ENCODE data around the gene CBY2. TPM values are rescaled to one million over a fixed set of nuclear protein-coding genes. Genes with fewer than 3 reads are reported as not detected.
A peak's percentile ranks its signal among the peaks of the same experiment; 100 is the strongest.
"Not testable (repeated sequence)": the region's sequence is repeated elsewhere in the genome, so short reads cannot be mapped to it uniquely, and the experiment has no call there.

Gene CBY2
- polyA plus RNA-seq, 1 donor from 2014 or later = not detected

DNA sequence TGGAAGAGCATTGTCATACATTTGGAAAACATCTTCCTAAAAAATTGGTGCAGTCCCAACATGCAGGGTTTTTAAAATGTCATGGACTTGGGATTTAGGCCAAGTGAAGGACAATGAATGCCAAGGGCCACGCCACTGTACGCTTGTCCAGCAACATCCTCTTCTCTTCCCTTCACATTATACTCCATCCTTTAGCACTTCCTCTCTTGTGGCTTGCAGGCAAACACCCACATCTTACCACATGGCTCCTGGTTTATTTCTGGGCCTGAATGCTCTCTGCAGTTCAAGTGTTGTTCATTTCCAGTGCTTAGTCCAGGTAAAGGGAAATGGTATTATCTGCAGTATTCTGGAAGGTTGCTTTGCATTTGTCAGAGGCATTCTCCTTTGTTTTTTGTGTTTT lies 45.0 kb downstream of the CBY2 start:
- no peak overlapping the region for H3K4me3 Mint-ChIP-seq
- H3K36me3 Mint-ChIP-seq = no peaks in the 10 kb centered on the region
- H3K27ac Mint-ChIP-seq = no peak overlapping the region
- peaks cover 0 to 2% (median 0%) of the 10 kb centered on the region in 3 donors for H3K9me3 Mint-ChIP-seq
- H3K27me3 Mint-ChIP-seq = no peaks in the 10 kb centered on the region
- no peaks in the 10 kb centered on the region for H3K4me1 Mint-ChIP-seq

DNA sequence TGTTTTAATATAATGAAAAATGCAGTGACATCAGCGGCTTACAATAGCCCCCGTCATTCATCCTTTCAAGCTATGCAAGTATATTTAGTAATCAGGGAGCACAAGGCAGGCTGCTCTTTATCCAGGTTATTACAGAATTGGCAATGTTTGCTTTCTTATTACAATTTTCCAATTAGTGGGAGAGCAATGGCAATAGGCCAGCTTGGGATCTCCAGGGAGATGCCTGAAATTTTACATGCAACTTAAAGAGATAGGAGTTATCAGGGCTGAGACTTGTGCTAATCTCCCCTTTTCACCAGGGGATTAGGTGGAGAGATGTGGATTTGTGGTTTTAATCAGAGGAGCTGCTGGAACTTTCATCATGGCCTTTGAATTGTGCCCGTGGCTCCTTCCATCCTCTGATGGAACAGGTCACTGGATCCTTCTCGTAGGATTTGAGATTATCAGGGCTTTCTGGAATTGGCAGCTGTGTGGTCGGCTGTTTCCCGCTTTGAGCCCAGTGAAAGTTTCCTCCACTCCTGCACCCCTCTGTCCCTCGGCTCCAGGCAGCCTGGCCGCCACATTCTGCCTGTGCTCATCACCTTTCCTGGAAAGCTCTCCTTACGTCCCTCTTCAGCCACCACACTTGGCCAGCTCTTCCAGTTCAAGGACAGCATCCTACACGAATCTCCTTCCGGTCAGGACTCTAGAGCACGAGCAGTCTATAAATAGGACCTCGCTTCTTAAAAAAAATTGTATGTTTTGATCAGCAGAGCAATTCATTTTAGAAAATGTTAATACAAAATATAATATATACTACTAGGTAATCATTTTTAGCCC lies 47.0 kb downstream of the CBY2 start:
- peaks cover 0 to 4% (median 0%) of the 10 kb centered on the region in 3 donors for H3K9me3 Mint-ChIP-seq
- no peaks in the 10 kb centered on the region for H3K36me3 Mint-ChIP-seq
- H3K4me3 Mint-ChIP-seq = no peak overlapping the region
- no peak overlapping the region for H3K27ac Mint-ChIP-seq
- no peaks in the 10 kb centered on the region for H3K4me1 Mint-ChIP-seq
- H3K27me3 Mint-ChIP-seq = no peaks in the 10 kb centered on the region

- no peak overlapping the region for H3K4me3 Mint-ChIP-seq
- H3K36me3 Mint-ChIP-seq = no peaks in the 10 kb centered on the region
- H3K9me3 Mint-ChIP-seq = peaks cover 0 to 2% (median 0%) of the 10 kb centered on the region in 3 donors
- no peaks in the 10 kb centered on the region for H3K27me3 Mint-ChIP-seq
- no peaks in the 10 kb centered on the region for H3K4me1 Mint-ChIP-seq
- H3K27ac Mint-ChIP-seq = no peak overlapping the region
Measured at GRCh38 chr13:45750566-45750965, 48.4 kb downstream of the CBY2 start.

DNA sequence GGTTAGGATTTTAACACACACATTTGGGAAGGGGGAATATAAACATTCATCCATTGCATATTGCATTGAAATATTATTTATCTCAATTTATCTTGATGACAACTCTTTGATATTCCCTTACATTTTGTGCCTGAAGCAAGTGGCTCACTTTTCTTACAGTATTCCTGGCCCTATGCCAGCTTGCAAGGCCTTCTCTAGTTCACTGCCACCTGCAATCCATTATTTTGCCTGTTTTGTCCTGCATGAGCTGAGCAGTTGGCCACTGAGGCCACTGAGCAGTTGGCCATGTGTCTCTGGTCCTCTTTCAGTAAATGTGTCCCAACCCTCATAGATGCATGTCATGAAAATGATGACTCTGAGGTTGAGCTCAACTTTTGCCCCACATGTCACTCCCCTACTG lies 49.8 kb downstream of the CBY2 start:
- Mint-ChIP-seq H3K36me3 (no peaks in the 10 kb centered on the region), H3K4me1 (no peaks in the 10 kb centered on the region), H3K9me3 (peaks cover 0 to 2% (median 0%) of the 10 kb centered on the region in 3 donors), H3K4me3 (no peak overlapping the region), H3K27me3 (no peaks in the 10 kb centered on the region), H3K27ac (no peak overlapping the region)

DNA sequence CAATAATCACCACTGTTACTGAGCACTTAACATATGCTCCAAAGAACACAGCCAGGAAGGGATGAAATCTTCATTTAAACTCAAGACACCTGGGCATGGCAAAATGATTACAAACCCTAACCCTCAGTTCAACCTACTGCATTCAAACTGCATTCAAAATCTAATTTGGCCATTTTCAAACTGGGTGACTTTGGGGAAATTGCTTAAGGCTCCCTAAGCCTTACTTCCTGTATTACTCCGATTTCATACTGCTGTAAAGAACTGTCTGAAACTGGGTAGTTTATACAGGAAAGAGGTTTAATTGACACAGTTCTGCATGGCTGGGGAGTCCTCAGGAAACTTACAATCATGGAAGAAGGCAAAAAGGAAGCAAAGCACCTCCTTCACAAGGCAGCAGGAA lies 50.4 kb downstream of the CBY2 start:
- no peaks in the 10 kb centered on the region for H3K4me1 Mint-ChIP-seq
- H3K4me3 Mint-ChIP-seq = no peak overlapping the region

GRCh38 chr13:45756498-45756897 lies 54.4 kb downstream of the CBY2 start:
- H3K27me3 Mint-ChIP-seq, H3K36me3 Mint-ChIP-seq, H3K4me3 Mint-ChIP-seq, H3K9me3 Mint-ChIP-seq, H3K4me1 Mint-ChIP-seq: not testable (repeated sequence)
- H3K27ac Mint-ChIP-seq = peak overlapping the region in 1 of 3 donors; percentile 20

More for the DNA sequence above, 50.4 kb downstream of the CBY2 start:
- Mint-ChIP-seq H3K9me3 (peaks cover under 1 to 2% (median 2%) of the 10 kb centered on the region in 3 donors), H3K36me3 (no peaks in the 10 kb centered on the region), H3K27ac (no peak overlapping the region), H3K27me3 (no peaks in the 10 kb centered on the region)

- not testable (repeated sequence) for H3K36me3 Mint-ChIP-seq, H3K4me1 Mint-ChIP-seq, H3K4me3 Mint-ChIP-seq, H3K27me3 Mint-ChIP-seq, H3K27ac Mint-ChIP-seq, H3K9me3 Mint-ChIP-seq
Measured at GRCh38 chr13:45757589-45757988, 55.5 kb downstream of the CBY2 start.

DNA sequence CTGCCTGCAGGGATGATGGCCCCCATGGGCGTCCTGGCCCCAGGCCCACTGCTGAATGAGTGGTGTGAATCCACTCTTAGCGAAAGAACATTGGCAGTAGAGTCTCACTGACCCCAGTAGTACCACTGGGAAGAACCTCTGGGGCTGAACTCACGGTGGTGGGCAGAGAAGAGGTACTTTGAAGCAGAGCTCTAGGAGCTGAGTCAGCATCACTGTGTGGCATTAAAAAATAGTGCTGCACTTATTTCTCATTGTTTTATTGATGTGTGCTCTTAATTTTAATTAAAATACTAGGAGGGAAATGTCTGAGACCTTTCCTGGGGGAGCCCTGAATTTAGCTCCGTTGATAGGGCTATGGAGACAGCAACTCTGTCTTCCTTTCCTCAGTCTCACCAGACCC lies 61.3 kb downstream of the CBY2 start:
- H3K9me3 Mint-ChIP-seq = peaks cover 0 to 3% (median 2%) of the 10 kb centered on the region in 3 donors
- H3K4me1 Mint-ChIP-seq = peaks cover 0 to 2% (median 0%) of the 10 kb centered on the region in 3 donors
- peaks cover 9% of the 10 kb centered on the region for H3K27me3 Mint-ChIP-seq
- no peak overlapping the region for H3K4me3 Mint-ChIP-seq
- no peak overlapping the region for H3K27ac Mint-ChIP-seq
- H3K36me3 Mint-ChIP-seq = no peaks in the 10 kb centered on the region

Other genes starting within 250 kb of the CBY2 start
- 29.6 TPM for gene COG3, start 237.4 kb upstream of the CBY2 start, polyA plus RNA-seq
- 0.45 TPM for gene ERICH6B, start 86.6 kb upstream of the CBY2 start, polyA plus RNA-seq
- not detected for gene SIAH3, start 149.4 kb downstream of the CBY2 start, polyA plus RNA-seq